Vagina (tissue), 2 donors: ENCODE results near the gene LHFPL2. TPM values are rescaled to one million over a fixed set of nuclear protein-coding genes. Genes with fewer than 3 reads are reported as not detected.

Experiments
- DNase-seq, 2 donors: peaks; one replicate each; pipeline ENCODE4 v3.0.0-alpha.2; 2017; ENCODE audit errors: extremely low spot score in 2 of 2
- H3K27ac ChIP-seq: fragments of 200-600 bp; sonication (generic); one replicate; pipeline ENCODE4 v1.5.1; 2019
- H3K27me3 ChIP-seq: fragments of 200-600 bp; sonication (generic); one replicate; pipeline ENCODE4 v1.5.1; 2019
- H3K36me3 ChIP-seq, 2 donors: fragments of 200-600 bp; sonication (generic); one replicate each; pipeline ENCODE4 v1.5.1; 2017 to 2019
- H3K4me1 ChIP-seq: fragments of 200-600 bp; sonication (generic); one replicate; pipeline ENCODE4 v1.5.1; 2019
- H3K4me3 ChIP-seq, 2 donors: fragments of 200-600 bp; sonication (generic); 1 replicate in 1 of 2; 2 replicates in 1 of 2; pipeline ENCODE4 v1.5.1; 2016 to 2019
- H3K9me3 ChIP-seq: fragments of 200-600 bp; sonication (generic); one replicate; pipeline ENCODE4 v1.5.1; 2019
- POLR2A ChIP-seq, 2 donors: fragments of 450-650 bp; IDR thresholded peaks; one replicate each; pipeline ENCODE4 v1.6.1; 2017; ENCODE audit warnings: antibody characterized with exemption in 2 of 2, mild to moderate bottlenecking in 2 of 2, moderate library complexity in 2 of 2
- POLR2AphosphoS5 ChIP-seq, 2 donors: sonication (generic); formaldehyde crosslinking; IDR thresholded peaks; one replicate each; pipeline ENCODE4 v1.9.0; 2017; ENCODE audit warnings: antibody characterized with exemption in 2 of 2, mild to moderate bottlenecking in 2 of 2, low read depth in 1 of 2; ENCODE audit not compliant: insufficient read depth in 1 of 2
- intact Hi-C: fragments of 100-400 bp; cut with DNase I; formaldehyde crosslinking; loops from one replicate; pipeline ENCODE4 v1.15.1; 2023
- total RNA-seq: library from RNA; depleted of rRNA; stranded (reverse); fragments of >200 nt; gene quantifications from one replicate; pipeline ENCODE4 v1.2.3, GENCODE V29; 2016
- TF ChIP-seq, protein P1 (sequence below), 3 experiments: fragments of 450-650 bp in 2 of 3; fragments of 200-600 bp in 1 of 3; sonication (generic) in 1 of 3; IDR thresholded peaks; one replicate each; pipeline ENCODE4 v1.5.1; 2017 to 2019; ENCODE audit warnings: antibody characterized with exemption in 3 of 3, mild to moderate bottlenecking in 2 of 3, moderate library complexity in 2 of 3

LHFPL2 gene
- total RNA-seq, 1 donor from 2014 or later, result 24.8 TPM

GRCh38 chr5:78449103-78449502 lies 199.5 kb downstream of the LHFPL2 start:
- H3K27me3 ChIP-seq, result no peaks in the 10 kb centered on the region
- intact Hi-C loops, result no loop called here
- no peak overlapping the region for H3K4me3 ChIP-seq
- H3K4me1 ChIP-seq, result no peaks in the 10 kb centered on the region
- H3K9me3 ChIP-seq, result no peaks in the 10 kb centered on the region
- DNase-seq, result no peak
- peaks cover 0 to 13% of the 10 kb centered on the region in 2 donors for H3K36me3 ChIP-seq
- TF ChIP-seq POLR2A (IDR thresholded peaks at IDR 0.05), result no peak
- no peak for TF ChIP-seq POLR2AphosphoS5 (IDR thresholded peaks at IDR 0.05; ENCODE audit: insufficient read depth in 1 of 2, low read depth in 1 of 2)
- H3K27ac ChIP-seq, result no peak overlapping the region

- intact Hi-C loops, result no loop called here
- no peak for DNase-seq
Measured at GRCh38 chr5:78447775-78448424, 200.7 kb downstream of the LHFPL2 start.

More at GRCh38 chr5:78447775-78448424, 200.7 kb downstream of the LHFPL2 start:
- Histone ChIP-seq H3K4me1 (no peaks in the 10 kb centered on the region), H3K9me3 (no peaks in the 10 kb centered on the region), H3K27ac (no peak overlapping the region), H3K36me3 (peaks cover 0 to 13% of the 10 kb centered on the region in 2 donors), H3K4me3 (no peak overlapping the region), H3K27me3 (no peaks in the 10 kb centered on the region)
- TF ChIP-seq POLR2A (IDR thresholded peaks at IDR 0.05) (no peak), POLR2AphosphoS5 (IDR thresholded peaks at IDR 0.05; ENCODE audit: insufficient read depth in 1 of 2, low read depth in 1 of 2) (no peak)
- TF ChIP-seq, protein P1, sequence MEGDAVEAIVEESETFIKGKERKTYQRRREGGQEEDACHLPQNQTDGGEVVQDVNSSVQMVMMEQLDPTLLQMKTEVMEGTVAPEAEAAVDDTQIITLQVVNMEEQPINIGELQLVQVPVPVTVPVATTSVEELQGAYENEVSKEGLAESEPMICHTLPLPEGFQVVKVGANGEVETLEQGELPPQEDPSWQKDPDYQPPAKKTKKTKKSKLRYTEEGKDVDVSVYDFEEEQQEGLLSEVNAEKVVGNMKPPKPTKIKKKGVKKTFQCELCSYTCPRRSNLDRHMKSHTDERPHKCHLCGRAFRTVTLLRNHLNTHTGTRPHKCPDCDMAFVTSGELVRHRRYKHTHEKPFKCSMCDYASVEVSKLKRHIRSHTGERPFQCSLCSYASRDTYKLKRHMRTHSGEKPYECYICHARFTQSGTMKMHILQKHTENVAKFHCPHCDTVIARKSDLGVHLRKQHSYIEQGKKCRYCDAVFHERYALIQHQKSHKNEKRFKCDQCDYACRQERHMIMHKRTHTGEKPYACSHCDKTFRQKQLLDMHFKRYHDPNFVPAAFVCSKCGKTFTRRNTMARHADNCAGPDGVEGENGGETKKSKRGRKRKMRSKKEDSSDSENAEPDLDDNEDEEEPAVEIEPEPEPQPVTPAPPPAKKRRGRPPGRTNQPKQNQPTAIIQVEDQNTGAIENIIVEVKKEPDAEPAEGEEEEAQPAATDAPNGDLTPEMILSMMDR (IDR thresholded peaks at IDR 0.05), result no peak
